BLaER1 (cell line): Measurements from ENCODE around the gene MRPL37.

Experiments
- H3K27ac ChIP-seq: shearing (Covaris generic); formaldehyde crosslinking; 2 replicates; pipeline ENCODE4 v1.8.1; 2022
- H3K27me3 ChIP-seq: shearing (Covaris generic); formaldehyde crosslinking; 2 replicates; pipeline ENCODE4 v1.8.1; 2022
- H3K36me3 ChIP-seq: shearing (Covaris generic); formaldehyde crosslinking; 2 replicates; pipeline ENCODE4 v1.8.1; 2022
- H3K4me1 ChIP-seq: shearing (Covaris generic); formaldehyde crosslinking; 2 replicates; pipeline ENCODE4 v1.8.1; 2022
- H3K4me2 ChIP-seq: shearing (Covaris generic); formaldehyde crosslinking; 2 replicates; pipeline ENCODE4 v1.8.1; 2022
- H3K4me3 ChIP-seq: shearing (Covaris generic); formaldehyde crosslinking; 2 replicates; pipeline ENCODE4 v1.8.1; 2022
- H3K9ac ChIP-seq: shearing (Covaris generic); formaldehyde crosslinking; 2 replicates; pipeline ENCODE4 v1.8.1; 2022
- H3K9me3 ChIP-seq: shearing (Covaris generic); formaldehyde crosslinking; 2 replicates; pipeline ENCODE4 v1.8.1; 2022
- H4K20me1 ChIP-seq: shearing (Covaris generic); formaldehyde crosslinking; 2 replicates; pipeline ENCODE4 v1.8.1; 2022
- Cebpa-rat ChIP-seq: shearing (Covaris generic); IDR thresholded peaks from 2 replicates; pipeline ENCODE4 v1.8.1; 2022

Gene MRPL37

GRCh38 chr1:54259546-54260140, 59.7 kb downstream of the MRPL37 start:
- H3K27ac ChIP-seq = peak overlapping the region; percentile 22; the same call in 1 of the 2 replicates
- H4K20me1 ChIP-seq = peaks cover 72% of the 10 kb centered on the region
- H3K4me1 ChIP-seq = peaks cover 9% of the 10 kb centered on the region
- no peaks in the 10 kb centered on the region for H3K9me3 ChIP-seq
- no peak overlapping the region for H3K4me3 ChIP-seq
- H3K27me3 ChIP-seq = no peaks in the 10 kb centered on the region
- no peak for TF ChIP-seq Cebpa-rat
- no peak overlapping the region for H3K9ac ChIP-seq
- no peak overlapping the region for H3K4me2 ChIP-seq
- H3K36me3 ChIP-seq = peaks cover 87% of the 10 kb centered on the region

GRCh38 chr1:54260810-54261209, 60.8 kb downstream of the MRPL37 start:
- peaks cover 82% of the 10 kb centered on the region for H4K20me1 ChIP-seq
- no peak for TF ChIP-seq Cebpa-rat
- no peaks in the 10 kb centered on the region for H3K9me3 ChIP-seq
- no peaks in the 10 kb centered on the region for H3K27me3 ChIP-seq
- 0 out of 2 replicates have a peak overlapping the region, but pooled peaks have one; percentile 18 for H3K27ac ChIP-seq
- no peaks in the 10 kb centered on the region for H3K4me1 ChIP-seq
- H3K4me2 ChIP-seq = no peak overlapping the region
- no peak overlapping the region for H3K9ac ChIP-seq
- peaks cover 92% of the 10 kb centered on the region for H3K36me3 ChIP-seq
- no peak overlapping the region for H3K4me3 ChIP-seq

- Histone ChIP-seq H3K9me3 (no peaks in the 10 kb centered on the region), H3K4me3 (no peak overlapping the region), H3K27ac (no peak overlapping the region), H3K4me2 (no peak overlapping the region), H3K36me3 (peaks cover 95% of the 10 kb centered on the region), H4K20me1 (peaks cover 89% of the 10 kb centered on the region), H3K9ac (no peak overlapping the region), H3K27me3 (no peaks in the 10 kb centered on the region), H3K4me1 (no peaks in the 10 kb centered on the region)
- TF ChIP-seq Cebpa-rat = no peak
Observed at GRCh38 chr1:54262244-54262643, 62.3 kb downstream of the MRPL37 start.

- Histone ChIP-seq H3K27me3 (no peaks in the 10 kb centered on the region), H3K9ac (no peak overlapping the region), H3K4me1 (no peaks in the 10 kb centered on the region), H3K9me3 (no peaks in the 10 kb centered on the region), H3K27ac (0 out of 2 replicates have a peak overlapping the region, but pooled peaks have one; percentile 18), H3K36me3 (peaks cover 97% of the 10 kb centered on the region), H3K4me3 (no peak overlapping the region), H3K4me2 (no peak overlapping the region), H4K20me1 (peaks cover 99% of the 10 kb centered on the region)
- no peak for TF ChIP-seq Cebpa-rat
Observed at GRCh38 chr1:54263601-54264226, 63.7 kb downstream of the MRPL37 start.

- Histone ChIP-seq H4K20me1 (peaks cover 100% of the 10 kb centered on the region), H3K36me3 (peaks cover 100% of the 10 kb centered on the region), H3K4me1 (no peaks in the 10 kb centered on the region), H3K4me3 (no peak overlapping the region), H3K9ac (no peak overlapping the region), H3K27me3 (no peaks in the 10 kb centered on the region), H3K27ac (no peak overlapping the region), H3K4me2 (no peak overlapping the region), H3K9me3 (no peaks in the 10 kb centered on the region)
- no peak for TF ChIP-seq Cebpa-rat
Observed at GRCh38 chr1:54265126-54265525, 65.2 kb downstream of the MRPL37 start.

GRCh38 chr1:54265659-54266058, 65.7 kb downstream of the MRPL37 start:
- Histone ChIP-seq H3K4me1 (no peaks in the 10 kb centered on the region), H4K20me1 (peaks cover 100% of the 10 kb centered on the region), H3K36me3 (peaks cover 100% of the 10 kb centered on the region), H3K27ac (no peak overlapping the region), H3K27me3 (no peaks in the 10 kb centered on the region), H3K9ac (no peak overlapping the region), H3K4me2 (no peak overlapping the region), H3K9me3 (no peaks in the 10 kb centered on the region), H3K4me3 (no peak overlapping the region)
- no peak for TF ChIP-seq Cebpa-rat

- TF ChIP-seq Cebpa-rat = no peak
- no peaks in the 10 kb centered on the region for H3K27me3 ChIP-seq
- peaks cover 100% of the 10 kb centered on the region for H3K36me3 ChIP-seq
- H4K20me1 ChIP-seq = peaks cover 100% of the 10 kb centered on the region
- no peaks in the 10 kb centered on the region for H3K9me3 ChIP-seq
- H3K27ac ChIP-seq = no peak overlapping the region
- H3K4me1 ChIP-seq = no peaks in the 10 kb centered on the region
- H3K9ac ChIP-seq = no peak overlapping the region
- no peak overlapping the region for H3K4me3 ChIP-seq
- H3K4me2 ChIP-seq = no peak overlapping the region
Observed at GRCh38 chr1:54266195-54266594, 66.2 kb downstream of the MRPL37 start.

GRCh38 chr1:54266908-54267307, 66.9 kb downstream of the MRPL37 start:
- no peak overlapping the region for H3K4me2 ChIP-seq
- H3K27ac ChIP-seq = no peak overlapping the region
- H3K36me3 ChIP-seq = peaks cover 100% of the 10 kb centered on the region
- no peak for TF ChIP-seq Cebpa-rat
- no peaks in the 10 kb centered on the region for H3K9me3 ChIP-seq
- H4K20me1 ChIP-seq = peaks cover 99% of the 10 kb centered on the region
- no peaks in the 10 kb centered on the region for H3K4me1 ChIP-seq
- no peak overlapping the region for H3K4me3 ChIP-seq
- no peaks in the 10 kb centered on the region for H3K27me3 ChIP-seq
- H3K9ac ChIP-seq = no peak overlapping the region
